C4-2B (cell line): ENCODE results near the gene PLEKHG1.

Source experiments
- H3K27ac ChIP-seq: fragments of 450-650 bp; 2 replicates; pipeline ENCODE4 v1.5.1; 2017
- ZFX ChIP-seq: fragments of 450-650 bp; IDR thresholded peaks from 2 replicates; pipeline ENCODE4 v1.6.1; 2017
- TF ChIP-seq, protein P1 (sequence below): fragments of 450-650 bp; conservative IDR thresholded peaks from 2 replicates; pipeline ENCODE4 v1.5.1; 2017; ENCODE audit warnings: mild to moderate bottlenecking

Gene PLEKHG1

DNA sequence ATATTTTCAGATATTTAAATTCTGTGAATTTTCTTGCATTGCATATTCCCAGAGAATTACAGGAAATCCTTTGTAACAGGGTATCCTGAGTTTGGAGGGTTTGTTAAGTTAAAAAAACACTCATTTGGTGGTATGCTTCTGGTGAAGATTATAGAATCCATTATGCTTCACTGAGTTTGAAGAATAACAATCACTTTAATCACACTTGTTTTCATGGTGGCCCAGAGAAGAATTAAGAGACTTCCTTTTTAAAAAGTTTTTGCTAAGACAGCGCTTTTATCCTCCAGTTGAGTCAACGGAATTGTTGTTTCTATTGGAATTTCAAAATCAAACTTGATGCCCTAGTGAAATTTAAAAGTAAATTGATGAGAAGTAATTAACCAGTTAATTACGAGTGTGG lies 17.4 kb downstream of the PLEKHG1 start:
- no peak overlapping the region for H3K27ac ChIP-seq
- TF ChIP-seq, protein P1, sequence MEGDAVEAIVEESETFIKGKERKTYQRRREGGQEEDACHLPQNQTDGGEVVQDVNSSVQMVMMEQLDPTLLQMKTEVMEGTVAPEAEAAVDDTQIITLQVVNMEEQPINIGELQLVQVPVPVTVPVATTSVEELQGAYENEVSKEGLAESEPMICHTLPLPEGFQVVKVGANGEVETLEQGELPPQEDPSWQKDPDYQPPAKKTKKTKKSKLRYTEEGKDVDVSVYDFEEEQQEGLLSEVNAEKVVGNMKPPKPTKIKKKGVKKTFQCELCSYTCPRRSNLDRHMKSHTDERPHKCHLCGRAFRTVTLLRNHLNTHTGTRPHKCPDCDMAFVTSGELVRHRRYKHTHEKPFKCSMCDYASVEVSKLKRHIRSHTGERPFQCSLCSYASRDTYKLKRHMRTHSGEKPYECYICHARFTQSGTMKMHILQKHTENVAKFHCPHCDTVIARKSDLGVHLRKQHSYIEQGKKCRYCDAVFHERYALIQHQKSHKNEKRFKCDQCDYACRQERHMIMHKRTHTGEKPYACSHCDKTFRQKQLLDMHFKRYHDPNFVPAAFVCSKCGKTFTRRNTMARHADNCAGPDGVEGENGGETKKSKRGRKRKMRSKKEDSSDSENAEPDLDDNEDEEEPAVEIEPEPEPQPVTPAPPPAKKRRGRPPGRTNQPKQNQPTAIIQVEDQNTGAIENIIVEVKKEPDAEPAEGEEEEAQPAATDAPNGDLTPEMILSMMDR = no peak
- TF ChIP-seq ZFX = no peak

DNA sequence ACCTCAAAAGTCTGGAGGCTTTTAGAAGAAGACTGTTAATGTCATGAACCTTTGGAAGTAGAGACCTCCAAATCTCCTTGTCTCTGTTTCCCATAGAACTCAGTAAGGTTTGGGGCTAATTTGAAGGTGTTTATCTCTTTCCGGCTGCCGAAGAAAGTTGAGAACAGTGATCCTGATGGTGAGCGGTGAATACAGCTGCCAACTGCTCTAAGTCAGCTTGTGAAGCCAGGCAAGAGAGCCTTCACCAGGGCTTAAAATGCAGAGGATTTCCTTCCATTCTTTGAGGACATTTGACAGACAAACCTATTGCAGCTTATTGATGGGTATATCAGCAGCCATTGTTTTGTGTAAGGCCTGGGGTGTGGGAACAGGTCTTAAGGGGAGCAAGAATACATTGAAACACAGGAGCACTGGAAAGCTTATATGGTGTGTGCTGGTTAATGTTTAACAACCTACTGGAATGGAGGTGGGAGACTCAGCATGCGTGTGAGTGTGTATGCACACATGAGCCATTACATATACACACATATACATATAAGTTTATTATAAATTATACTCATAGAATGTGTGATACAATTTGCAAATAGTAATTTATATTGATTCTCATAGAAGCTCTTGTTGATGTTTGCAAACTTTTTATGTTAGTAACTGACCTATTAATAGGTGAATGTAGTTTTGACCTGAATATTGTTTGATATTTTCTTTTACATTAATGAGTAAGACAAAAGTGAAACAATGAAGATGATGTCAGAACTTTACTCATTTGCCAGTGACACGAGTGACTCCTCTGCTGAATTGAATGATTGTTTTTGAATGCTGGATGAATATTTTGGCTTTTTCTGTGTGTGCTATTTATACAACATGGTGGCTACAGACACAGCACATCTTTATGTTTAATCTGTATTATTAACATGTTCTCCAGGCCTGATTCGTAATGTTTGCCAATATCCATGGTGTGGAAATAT lies 18.1 kb downstream of the PLEKHG1 start:
- TF ChIP-seq, protein P1 = no peak
- TF ChIP-seq ZFX = no peak
- no peak overlapping the region for H3K27ac ChIP-seq

DNA sequence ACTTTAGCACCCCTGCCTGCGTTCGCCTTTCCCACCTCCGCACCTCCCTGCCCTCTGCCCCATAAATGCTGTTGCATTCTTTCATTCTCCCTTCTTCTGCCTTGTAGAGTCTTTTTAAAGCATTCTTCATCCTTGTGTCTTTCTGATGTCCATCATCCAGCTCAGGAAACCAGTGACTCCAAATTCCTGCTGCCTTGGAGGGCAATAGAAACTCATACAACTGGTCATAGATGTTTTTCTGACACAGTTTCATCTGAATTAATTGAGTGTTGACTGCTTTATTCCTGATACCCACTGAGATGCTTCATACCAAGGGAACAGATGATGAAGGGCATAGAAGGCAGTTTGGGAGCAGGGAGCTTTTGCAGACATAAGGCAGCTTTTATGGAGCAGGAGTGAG lies 19.6 kb downstream of the PLEKHG1 start:
- H3K27ac ChIP-seq = no peak overlapping the region
- TF ChIP-seq, protein P1 = no peak
- TF ChIP-seq ZFX = no peak

DNA sequence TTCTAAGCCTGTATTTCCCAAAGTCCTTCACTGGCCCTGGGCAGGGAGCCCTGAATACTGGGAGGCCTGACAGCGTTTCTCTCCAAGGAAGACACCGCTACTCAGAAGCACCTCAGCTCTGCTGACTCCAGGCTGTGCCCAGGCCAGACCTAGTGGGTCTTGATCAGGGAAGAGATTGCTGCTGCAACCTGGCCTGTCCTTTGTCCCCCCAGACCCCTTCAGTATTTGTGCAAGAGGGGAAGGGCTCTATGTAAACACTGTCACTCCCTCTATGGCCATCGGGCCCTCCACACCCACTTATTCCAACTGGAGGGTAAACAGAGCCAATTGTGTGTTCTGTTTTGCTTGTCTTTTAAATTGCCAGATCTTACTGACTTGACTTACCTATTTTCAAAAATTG lies 20.6 kb downstream of the PLEKHG1 start:
- no peak for TF ChIP-seq ZFX
- TF ChIP-seq, protein P1 = no peak
- no peak overlapping the region for H3K27ac ChIP-seq

DNA sequence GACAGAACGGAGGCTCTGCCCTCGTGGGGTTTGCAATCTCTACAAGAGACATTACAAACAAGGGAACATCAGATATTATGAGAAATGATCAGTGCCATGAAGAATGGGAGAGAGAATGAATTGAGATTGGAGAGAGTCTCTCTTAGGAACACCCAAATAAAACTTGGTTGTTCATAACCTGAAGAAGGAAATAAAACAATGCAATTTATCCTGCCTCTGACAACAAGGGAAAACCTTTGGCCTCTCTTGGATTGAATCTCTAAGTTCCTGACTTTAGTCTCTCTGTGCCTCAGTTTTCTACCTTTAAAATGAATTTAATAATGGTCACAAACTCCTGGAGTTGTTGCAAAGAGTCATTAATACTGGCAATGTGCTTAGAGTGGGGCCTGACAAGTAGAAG lies 21.1 kb downstream of the PLEKHG1 start:
- no peak overlapping the region for H3K27ac ChIP-seq
- no peak for TF ChIP-seq ZFX
- TF ChIP-seq, protein P1 = no peak

DNA sequence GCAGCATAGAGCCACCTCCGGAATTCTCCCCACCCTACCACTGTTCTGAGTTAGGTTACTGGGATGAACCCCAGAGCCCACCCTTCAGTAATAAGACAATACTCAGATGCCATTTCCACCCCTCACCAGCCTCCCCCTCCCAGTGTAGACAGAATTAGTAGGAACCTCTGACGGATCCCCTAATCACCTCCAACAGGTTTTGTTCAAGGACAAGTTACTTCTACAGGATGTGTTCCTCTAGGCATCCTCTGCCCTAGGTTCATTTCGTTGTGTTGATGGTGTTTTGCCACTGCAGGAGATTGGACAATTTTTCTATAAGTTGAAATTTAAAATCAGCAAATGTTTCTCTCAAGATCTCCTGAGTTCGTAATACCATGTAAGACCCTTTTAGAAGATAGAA lies 22.8 kb downstream of the PLEKHG1 start:
- H3K27ac ChIP-seq = no peak overlapping the region
- TF ChIP-seq, protein P1 = no peak
- no peak for TF ChIP-seq ZFX
